Measurements from ENCODE around the gene PLXNA2. TPM values are rescaled to one million over a fixed set of nuclear protein-coding genes. Genes with fewer than 3 reads are reported as not detected.

Gene PLXNA2
- total RNA-seq, 1 donor from 2014 or later = 0.82 TPM

GRCh38 chr1:208178091-208178529, 66.1 kb downstream of the PLXNA2 start:
- no peak for TF ChIP-seq CTCF (IDR thresholded peaks at IDR 0.05)
- no peaks in the 10 kb centered on the region for H3K36me3 Mint-ChIP-seq (ENCODE audit: low read depth)
- no peaks in the 10 kb centered on the region for H3K4me1 Mint-ChIP-seq
- no peak overlapping the region for H3K27ac Mint-ChIP-seq
- DNase-seq (no peak), ATAC-seq (ENCODE audit: low read depth) (no peak)
- H3K9me3 Mint-ChIP-seq = no peaks in the 10 kb centered on the region
- H3K4me3 Mint-ChIP-seq = no peak overlapping the region
- CTCF ChIA-PET = no interaction called here
- H3K27me3 Mint-ChIP-seq = peaks cover 12% of the 10 kb centered on the region
- intact Hi-C loops (cut with micrococcal nuclease) = no loop called here
- POLR2A ChIA-PET = no interaction called here

DNA sequence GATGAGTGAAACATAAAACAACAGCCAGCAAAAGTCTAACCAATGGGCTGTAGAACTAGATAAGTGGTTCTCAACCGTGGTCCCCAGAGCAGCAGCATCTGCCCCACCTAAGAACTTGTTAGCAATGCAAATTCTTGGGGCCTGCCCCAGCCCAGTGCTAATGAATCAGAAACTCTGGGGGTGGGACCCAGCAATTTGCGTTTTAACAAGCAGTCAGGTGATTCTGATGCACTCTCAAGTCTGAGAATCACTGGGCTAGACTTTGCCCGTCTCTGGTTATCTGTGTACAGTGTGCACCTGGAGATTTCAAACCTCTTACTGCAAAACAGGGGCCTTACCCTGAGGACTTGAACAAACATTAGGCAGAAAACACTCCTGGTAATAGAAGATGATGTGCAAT, 66.5 kb downstream of the PLXNA2 start:
- Mint-ChIP-seq H3K36me3 (ENCODE audit: low read depth) (no peaks in the 10 kb centered on the region), H3K27me3 (peaks cover 12% of the 10 kb centered on the region), H3K27ac (no peak overlapping the region), H3K4me3 (no peak overlapping the region), H3K4me1 (no peaks in the 10 kb centered on the region), H3K9me3 (no peaks in the 10 kb centered on the region)
- ChIA-PET POLR2A (no interaction called here), CTCF (no interaction called here)
- intact Hi-C loops (cut with micrococcal nuclease) = no loop called here
- no peak for TF ChIP-seq CTCF (IDR thresholded peaks at IDR 0.05)
- no peak for DNase-seq
- ATAC-seq (ENCODE audit: low read depth) = peak; percentile 71

- CTCF ChIA-PET = no interaction called here
- POLR2A ChIA-PET = no interaction called here
- no peak overlapping the region for H3K4me3 Mint-ChIP-seq
- no peak for DNase-seq
- H3K4me1 Mint-ChIP-seq = no peaks in the 10 kb centered on the region
- H3K36me3 Mint-ChIP-seq (ENCODE audit: low read depth) = no peaks in the 10 kb centered on the region
- intact Hi-C loops (cut with micrococcal nuclease) = no loop called here
- H3K27ac Mint-ChIP-seq = no peak overlapping the region
- no peak for TF ChIP-seq CTCF (IDR thresholded peaks at IDR 0.05)
- no peak for ATAC-seq (ENCODE audit: low read depth)
- H3K9me3 Mint-ChIP-seq = no peaks in the 10 kb centered on the region
- peaks cover 12% of the 10 kb centered on the region for H3K27me3 Mint-ChIP-seq
These were observed 67.5 kb downstream of the PLXNA2 start for GRCh38 chr1:208176649-208177048.

DNA sequence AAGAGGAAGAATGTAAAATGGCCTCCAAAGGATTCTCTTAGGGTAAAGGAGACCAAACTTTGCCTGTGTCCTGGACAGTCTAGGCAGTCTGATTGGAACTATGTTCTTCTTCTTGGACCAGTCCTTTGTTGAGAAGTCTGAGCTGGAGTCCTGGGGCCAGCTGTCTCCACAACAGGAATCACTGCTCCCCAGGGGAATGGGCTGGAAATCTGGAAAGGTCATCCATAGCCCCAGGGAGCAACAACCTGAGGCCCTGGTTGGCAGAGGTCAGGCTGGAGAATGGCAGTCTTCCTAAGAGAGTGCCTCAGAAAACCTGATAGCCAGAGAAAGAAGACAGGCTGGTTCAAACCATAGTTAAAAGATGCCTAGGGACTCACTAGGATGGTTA, 68.7 kb downstream of the PLXNA2 start:
- TF ChIP-seq CTCF (IDR thresholded peaks at IDR 0.05) = no peak
- ChIA-PET CTCF (no interaction called here), POLR2A (no interaction called here)
- intact Hi-C loops (cut with micrococcal nuclease) = no loop called here
- no peak for ATAC-seq (ENCODE audit: low read depth)
- Mint-ChIP-seq H3K27ac (no peak overlapping the region), H3K9me3 (no peaks in the 10 kb centered on the region), H3K4me3 (no peak overlapping the region), H3K4me1 (no peaks in the 10 kb centered on the region), H3K36me3 (ENCODE audit: low read depth) (no peaks in the 10 kb centered on the region), H3K27me3 (peaks cover 12% of the 10 kb centered on the region)
- DNase-seq = no peak

- Mint-ChIP-seq H3K4me1 (no peaks in the 10 kb centered on the region), H3K36me3 (ENCODE audit: low read depth) (no peaks in the 10 kb centered on the region), H3K27me3 (peaks cover 10% of the 10 kb centered on the region), H3K9me3 (no peaks in the 10 kb centered on the region), H3K4me3 (no peak overlapping the region), H3K27ac (no peak overlapping the region)
- TF ChIP-seq CTCF (IDR thresholded peaks at IDR 0.05) = no peak
- DNase-seq (no peak), ATAC-seq (ENCODE audit: low read depth) (no peak)
- intact Hi-C loops (cut with micrococcal nuclease) = no loop called here
- POLR2A ChIA-PET = no interaction called here
- CTCF ChIA-PET = no interaction called here
These were observed 69.3 kb downstream of the PLXNA2 start for GRCh38 chr1:208174731-208175507.

Data from activated B cell treated with CpG ODN at 0.5 μM for 24 hours (primary cell).